Epithelial cell of alveolus of lung (primary cell): Measurements from ENCODE around the gene LRRC56. TPM values are rescaled to one million over a fixed set of nuclear protein-coding genes. Genes with fewer than 3 reads are reported as not detected.

Experiments
- total RNA-seq: library from RNA; depleted of rRNA; stranded (reverse); fragments of >200 nt; gene quantifications from 2 replicates; pipeline ENCODE4 v1.2.1, GENCODE V29; 2015

LRRC56 gene
- total RNA-seq = 0.26 and 2.6 TPM in 2 replicates

GRCh38 chr11:536841-537621, at the start of gene LRRC56:
Gene LRRC56 (plus strand): TSS chr11:537527. CDS start chr11:540685, 3,158 bp downstream.

GRCh38 chr11:506995-507726, 30.2 kb upstream of the LRRC56 start, which contains the start of gene RNH1:
Gene RNH1 (minus strand): TSS chr11:507242. CDS start chr11:502162, 5,080 bp downstream.

GRCh38 chr11:535519-536454, 1.5 kb upstream of the LRRC56 start, which contains the start of gene HRAS:
Gene HRAS (minus strand): TSS chr11:535576.

GRCh38 chr11:560305-561147, 23.2 kb downstream of the LRRC56 start, which contains the start of the genes LMNTD2 and RASSF7:
Gene LMNTD2 (minus strand): TSS chr11:560738. CDS start chr11:560716, 22 bp downstream.
Gene RASSF7 (plus strand): TSS chr11:560970. CDS start chr11:561769, 799 bp downstream.

GRCh38 chr11:575996-576768, 38.9 kb downstream of the LRRC56 start, which contains the start of gene PHRF1:
Gene PHRF1 (plus strand): TSS chr11:576470. CDS start chr11:581513, 5,043 bp downstream.

Other genes with a start within 250 kb of the LRRC56 start
- gene PGGHG, start 248.4 kb upstream of the LRRC56 start, total RNA-seq = 3.9 and 27.8 TPM in 2 replicates
- gene IFITM5, start 238.0 kb upstream of the LRRC56 start, total RNA-seq = not detected in 2 replicates
- gene IFITM2, start 229.7 kb upstream of the LRRC56 start, total RNA-seq = 67.6 and 518 TPM in 2 replicates
- gene IFITM1, start 223.5 kb upstream of the LRRC56 start, total RNA-seq = 81.3 and 545 TPM in 2 replicates
- gene IFITM3, start 216.7 kb upstream of the LRRC56 start, total RNA-seq = 191 and 603 TPM in 2 replicates
- gene B4GALNT4, start 168.0 kb upstream of the LRRC56 start, total RNA-seq = 14.4 and 50.0 TPM in 2 replicates
- gene PKP3, start 143.3 kb upstream of the LRRC56 start, total RNA-seq = 1.7 and 5.2 TPM in 2 replicates
- gene SIGIRR, start 122.5 kb upstream of the LRRC56 start, total RNA-seq = 22.4 and 41.8 TPM in 2 replicates
- 0.39 TPM in 1 of 2 replicates, not detected in the other for gene ANO9, start 95.5 kb upstream of the LRRC56 start, total RNA-seq
- gene PTDSS2, start 87.2 kb upstream of the LRRC56 start, total RNA-seq = 38.4 and 60.8 TPM in 2 replicates
- 211 and 362 TPM in 2 replicates for gene RNH1, start 30.3 kb upstream of the LRRC56 start, total RNA-seq
- 52.8 and 80.4 TPM in 2 replicates for gene HRAS, start 2.0 kb upstream of the LRRC56 start, total RNA-seq
- 0.39 and 1.2 TPM in 2 replicates for gene LMNTD2, start 23.2 kb downstream of the LRRC56 start, total RNA-seq
- 6.8 and 8.1 TPM in 2 replicates for gene RASSF7, start 23.4 kb downstream of the LRRC56 start, total RNA-seq
- 17.1 and 30.9 TPM in 2 replicates for gene PHRF1, start 38.9 kb downstream of the LRRC56 start, total RNA-seq
- gene IRF7, start 78.4 kb downstream of the LRRC56 start, total RNA-seq = 13.3 and 28.1 TPM in 2 replicates
- 0.26 TPM in 1 of 2 replicates, not detected in the other for gene CDHR5, start 87.4 kb downstream of the LRRC56 start, total RNA-seq
- gene SCT, start 89.7 kb downstream of the LRRC56 start, total RNA-seq = not detected in 2 replicates
- not detected in 2 replicates for gene DRD4, start 99.7 kb downstream of the LRRC56 start, total RNA-seq
- 21.5 and 33.3 TPM in 2 replicates for gene DEAF1, start 157.7 kb downstream of the LRRC56 start, total RNA-seq
- 12.5 and 63.3 TPM in 2 replicates for gene TMEM80, start 158.3 kb downstream of the LRRC56 start, total RNA-seq
- gene EPS8L2, start 168.7 kb downstream of the LRRC56 start, total RNA-seq = 17.9 and 20.8 TPM in 2 replicates
- gene TALDO1, start 209.9 kb downstream of the LRRC56 start, total RNA-seq = 172 and 222 TPM in 2 replicates
- gene GATD1, start 240.0 kb downstream of the LRRC56 start, total RNA-seq = 15.1 and 24.4 TPM in 2 replicates